NCI-H226 (cell line): ENCODE results near the gene MATN4.

Experiments
- DNase-seq: peaks from one replicate; pipeline ENCODE4 v3.0.0-alpha.2; 2015

Gene MATN4

GRCh38 chr20:45313065-45313695 lies 5.1 kb upstream of the MATN4 start:
- no peak for DNase-seq

GRCh38 chr20:45312241-45312640 lies 4.1 kb upstream of the MATN4 start:
- DNase-seq, result no peak

- DNase-seq, result peak; percentile 22
Measured at GRCh38 chr20:45311589-45312211, 3.6 kb upstream of the MATN4 start.

- no peak for DNase-seq
Measured at GRCh38 chr20:45309075-45309474, 976 bp upstream of the MATN4 start.

- DNase-seq, result no peak
Measured at GRCh38 chr20:45307076-45307640, 941 bp downstream of the MATN4 start.

- DNase-seq, result no peak
Measured at GRCh38 chr20:45306431-45306982, 1.6 kb downstream of the MATN4 start, which contains the start of gene RBPJL. TSS of gene RBPJL (plus strand) at chr20:45306840. CDS start at chr20:45306923, 83 bp downstream.

GRCh38 chr20:45305262-45305661 lies 2.8 kb downstream of the MATN4 start:
- DNase-seq, result no peak

GRCh38 chr20:45304464-45304999 lies 3.6 kb downstream of the MATN4 start:
- no peak for DNase-seq

GRCh38 chr20:45303586-45304463 lies 4.3 kb downstream of the MATN4 start:
- DNase-seq, result no peak

- DNase-seq, result peak; percentile 32
Measured at GRCh38 chr20:45301824-45302271, 6.3 kb downstream of the MATN4 start.

GRCh38 chr20:45300961-45301360 lies 7.1 kb downstream of the MATN4 start:
- peak; percentile 30 for DNase-seq

- no peak for DNase-seq
Measured at GRCh38 chr20:45299786-45300185, 8.3 kb downstream of the MATN4 start.

- no peak for DNase-seq
Measured at GRCh38 chr20:45297786-45298497, 10.2 kb downstream of the MATN4 start.

GRCh38 chr20:45294659-45295058 lies 13.4 kb downstream of the MATN4 start:
- DNase-seq, result no peak

GRCh38 chr20:45294003-45294368 lies 14.1 kb downstream of the MATN4 start:
- no peak for DNase-seq

GRCh38 chr20:45293041-45294002 lies 14.8 kb downstream of the MATN4 start:
- peak; percentile 32 for DNase-seq

GRCh38 chr20:45292343-45292742 lies 15.8 kb downstream of the MATN4 start:
- DNase-seq, result no peak

- DNase-seq, result no peak
Measured at GRCh38 chr20:45291526-45291925, 16.6 kb downstream of the MATN4 start.

- DNase-seq, result peak; percentile 65
Measured at GRCh38 chr20:45290677-45291355, 17.3 kb downstream of the MATN4 start.
